Kidney epithelial cell (primary cell): ENCODE data around the gene MED22. TPM values are rescaled to one million over a fixed set of nuclear protein-coding genes. Genes with fewer than 3 reads are reported as not detected.
A peak's percentile ranks its signal among the peaks of the same experiment; 100 is the strongest.
"Not testable (repeated sequence)": the region's sequence is repeated elsewhere in the genome, so short reads cannot be mapped to it uniquely, and the experiment has no call there.

Experiments used
- DNase-seq: peaks from one replicate; pipeline ENCODE4 v3.0.0-alpha.2; 2010; ENCODE audit warnings: low read depth
- H3K27me3 ChIP-seq: 2 replicates; pipeline ENCODE4 v1.6.0; 2011; ENCODE audit warnings: low read length; ENCODE audit not compliant: control insufficient read depth, insufficient read depth
- H3K36me3 ChIP-seq: 2 replicates; pipeline ENCODE4 v1.5.1; 2011; ENCODE audit warnings: low read length; ENCODE audit not compliant: control insufficient read depth, insufficient read depth
- H3K4me3 ChIP-seq: 2 replicates; pipeline ENCODE4 v1.5.1; 2011; ENCODE audit warnings: low read depth, mild to moderate bottlenecking, control low read depth, low read length
- total RNA-seq: library from RNA; depleted of rRNA; stranded (reverse); fragments of >200 nt; gene quantifications from 2 replicates; pipeline ENCODE4 v1.2.3, GENCODE V29; 2015
- TF ChIP-seq, protein P1 (sequence below): IDR thresholded peaks from 2 replicates; pipeline ENCODE4 v1.5.1; 2011; ENCODE audit warnings: mild to moderate bottlenecking, moderate library complexity, low read length, control low read depth, inconsistent platforms; ENCODE audit not compliant: insufficient read depth, poor library complexity, severe bottlenecking

The MED22 gene
- total RNA-seq, 1 donor from 2014 or later = 51.8 TPM

- Histone ChIP-seq H3K36me3 (peaks cover 11% of the 10 kb centered on the region), H3K4me3 (no peak overlapping the region), H3K27me3 (no peaks in the 10 kb centered on the region)
- no peak for DNase-seq
- TF ChIP-seq, protein P1, sequence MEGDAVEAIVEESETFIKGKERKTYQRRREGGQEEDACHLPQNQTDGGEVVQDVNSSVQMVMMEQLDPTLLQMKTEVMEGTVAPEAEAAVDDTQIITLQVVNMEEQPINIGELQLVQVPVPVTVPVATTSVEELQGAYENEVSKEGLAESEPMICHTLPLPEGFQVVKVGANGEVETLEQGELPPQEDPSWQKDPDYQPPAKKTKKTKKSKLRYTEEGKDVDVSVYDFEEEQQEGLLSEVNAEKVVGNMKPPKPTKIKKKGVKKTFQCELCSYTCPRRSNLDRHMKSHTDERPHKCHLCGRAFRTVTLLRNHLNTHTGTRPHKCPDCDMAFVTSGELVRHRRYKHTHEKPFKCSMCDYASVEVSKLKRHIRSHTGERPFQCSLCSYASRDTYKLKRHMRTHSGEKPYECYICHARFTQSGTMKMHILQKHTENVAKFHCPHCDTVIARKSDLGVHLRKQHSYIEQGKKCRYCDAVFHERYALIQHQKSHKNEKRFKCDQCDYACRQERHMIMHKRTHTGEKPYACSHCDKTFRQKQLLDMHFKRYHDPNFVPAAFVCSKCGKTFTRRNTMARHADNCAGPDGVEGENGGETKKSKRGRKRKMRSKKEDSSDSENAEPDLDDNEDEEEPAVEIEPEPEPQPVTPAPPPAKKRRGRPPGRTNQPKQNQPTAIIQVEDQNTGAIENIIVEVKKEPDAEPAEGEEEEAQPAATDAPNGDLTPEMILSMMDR = no peak
These were observed 14.9 kb downstream of the MED22 start for GRCh38 chr9:133333011-133333410.

GRCh38 chr9:133332381-133332730 lies 15.6 kb downstream of the MED22 start:
- TF ChIP-seq, protein P1 = no peak
- Histone ChIP-seq H3K27me3 (no peaks in the 10 kb centered on the region), H3K4me3 (no peak overlapping the region), H3K36me3 (peaks cover 11% of the 10 kb centered on the region)
- DNase-seq = no peak

DNA sequence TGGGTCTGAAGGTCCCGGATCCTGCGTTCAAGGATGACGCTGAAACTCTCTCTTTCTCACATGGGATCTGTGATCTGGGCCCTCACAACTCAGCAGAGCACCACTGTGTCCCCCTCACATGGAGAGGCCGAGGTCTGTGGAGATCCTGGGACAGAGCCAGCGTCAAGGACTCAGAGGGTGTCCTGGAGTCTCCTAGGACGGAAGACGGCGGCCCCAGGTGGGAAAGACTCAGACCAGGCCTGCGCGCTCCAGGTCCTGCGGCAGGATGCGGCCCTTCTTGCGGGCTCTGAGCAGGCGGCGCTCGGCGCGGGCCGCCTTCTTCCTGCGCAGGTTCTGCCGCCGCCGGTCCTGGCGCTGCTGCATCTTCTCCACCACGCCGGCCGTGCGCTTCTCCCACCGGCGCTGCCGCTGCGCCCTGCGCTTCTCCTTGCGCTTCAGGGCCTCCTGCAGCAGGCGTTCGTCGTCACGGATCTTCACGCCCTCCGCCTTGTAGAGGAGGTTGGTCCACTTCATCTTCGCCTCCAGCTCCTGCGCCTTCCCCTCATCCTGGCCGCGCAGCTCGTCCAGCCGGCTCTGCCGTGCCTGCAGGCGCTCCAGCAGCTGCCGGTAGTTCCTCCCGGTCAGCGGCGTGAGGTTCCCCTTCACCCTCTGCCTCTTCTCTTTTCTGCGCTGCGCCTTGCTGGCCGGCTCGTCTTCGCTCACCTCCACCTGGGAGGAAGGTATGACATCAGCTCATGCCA lies 16.1 kb downstream of the MED22 start:
- no peak for DNase-seq
- TF ChIP-seq, protein P1 = no peak

DNA sequence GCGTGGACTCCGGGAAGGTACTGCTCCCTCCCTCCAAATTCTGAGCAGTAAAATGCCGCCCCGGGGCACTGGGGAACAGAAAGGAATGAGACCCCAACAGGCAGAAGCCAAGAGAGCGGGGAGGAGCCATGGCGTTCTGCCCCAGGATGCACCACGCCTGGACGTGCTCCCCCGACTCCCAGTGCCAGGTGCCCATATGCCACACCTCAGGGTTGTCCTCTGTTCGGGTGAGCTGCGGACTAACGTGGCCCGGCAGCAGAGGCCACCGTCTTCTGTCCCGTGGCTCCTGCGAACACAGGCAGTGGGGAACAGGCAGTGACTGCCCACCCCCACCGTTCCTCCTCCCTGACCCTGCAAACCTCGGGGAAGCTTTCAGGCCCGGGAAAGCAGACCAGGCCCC lies 16.7 kb downstream of the MED22 start:
- Histone ChIP-seq H3K4me3 (no peak overlapping the region), H3K36me3 (peaks cover 11% of the 10 kb centered on the region), H3K27me3 (no peaks in the 10 kb centered on the region)
- TF ChIP-seq, protein P1 = no peak
- DNase-seq = no peak

More for the DNA sequence above, 16.1 kb downstream of the MED22 start:
- no peak overlapping the region for H3K4me3 ChIP-seq
- H3K36me3 ChIP-seq = peaks cover 11% of the 10 kb centered on the region
- no peaks in the 10 kb centered on the region for H3K27me3 ChIP-seq

GRCh38 chr9:133329306-133330156 lies 18.4 kb downstream of the MED22 start:
- not testable (repeated sequence) for H3K27me3 ChIP-seq, DNase-seq, H3K4me3 ChIP-seq
- H3K36me3 ChIP-seq = peaks cover 11% of the 10 kb centered on the region
- TF ChIP-seq, protein P1 = peak; percentile 50
